HEK293T (cell line): ENCODE results near the gene NRXN2.
"Not testable (repeated sequence)": the region's sequence is repeated elsewhere in the genome, so short reads cannot be mapped to it uniquely, and the experiment has no call there.

Experiments
- CTCF ChIA-PET: fragments of 350-600 bp; formaldehyde crosslinking; extraction: SDS; loops from one replicate; lab custom pipeline; 2021; ENCODE audit warnings: antibody characterized with exemption, inconsistent platforms; lab: Yijun Ruan, JAX
- POLR2A ChIA-PET: fragments of 350-600 bp; formaldehyde crosslinking; extraction: SDS; loops from one replicate; lab custom pipeline; 2020; ENCODE audit warnings: antibody characterized with exemption, inconsistent platforms; lab: Yijun Ruan, JAX
- DNase-seq: peaks from one replicate; pipeline ENCODE4 v3.0.0; 2012; ENCODE audit warnings: mixed read lengths; ENCODE audit errors: extremely low spot score
- ARNT ChIP-seq: fragments of 450-650 bp; IDR thresholded peaks from 2 replicates; pipeline ENCODE4 v1.6.1; 2017; ENCODE audit warnings: mild to moderate bottlenecking
- BHLHE40 ChIP-seq: fragments of 450-650 bp; IDR thresholded peaks from 2 replicates; pipeline ENCODE4 v1.6.1; 2016; ENCODE audit warnings: mild to moderate bottlenecking, moderate library complexity, borderline replicate concordance
- CTBP1 ChIP-seq: fragments of 450-650 bp; IDR thresholded peaks from 2 replicates; pipeline ENCODE4 v1.6.1; 2016; ENCODE audit warnings: borderline replicate concordance
- ELF4 ChIP-seq: fragments of 450-650 bp; IDR thresholded peaks from 2 replicates; pipeline ENCODE4 v1.6.1; 2017; ENCODE audit warnings: antibody characterized with exemption
- FOXA1 ChIP-seq: fragments of 450-650 bp; IDR thresholded peaks from 2 replicates; pipeline ENCODE4 v1.6.1; 2016; ENCODE audit warnings: mild to moderate bottlenecking
- FOXK2 ChIP-seq: fragments of 450-650 bp; IDR thresholded peaks from 2 replicates; pipeline ENCODE4 v1.6.1; 2016; ENCODE audit warnings: mild to moderate bottlenecking
- FOXM1 ChIP-seq: fragments of 450-650 bp; IDR thresholded peaks from 2 replicates; pipeline ENCODE4 v1.6.1; 2017; ENCODE audit warnings: mild to moderate bottlenecking, borderline replicate concordance
- HDGF ChIP-seq: fragments of 450-650 bp; IDR thresholded peaks from 2 replicates; pipeline ENCODE4 v1.6.1; 2017; ENCODE audit warnings: antibody characterized with exemption, borderline replicate concordance
- L3MBTL2 ChIP-seq: fragments of 450-650 bp; conservative IDR thresholded peaks from 2 replicates; pipeline ENCODE4 v1.6.1; 2016; ENCODE audit warnings: mild to moderate bottlenecking
- LEF1 ChIP-seq: fragments of 450-650 bp; IDR thresholded peaks from 2 replicates; pipeline ENCODE4 v1.6.1; 2017; ENCODE audit warnings: mild to moderate bottlenecking, borderline replicate concordance
- NFRKB ChIP-seq: fragments of 450-650 bp; IDR thresholded peaks from 2 replicates; pipeline ENCODE4 v1.6.1; 2016; ENCODE audit warnings: mild to moderate bottlenecking, moderate library complexity
- PKNOX1 ChIP-seq: fragments of 450-650 bp; IDR thresholded peaks from 2 replicates; pipeline ENCODE4 v1.6.1; 2016
- SP1 ChIP-seq: fragments of 450-650 bp; IDR thresholded peaks from 2 replicates; pipeline ENCODE4 v1.6.1; 2017
- SUZ12 ChIP-seq: fragments of 450-650 bp; IDR thresholded peaks from 2 replicates; pipeline ENCODE4 v1.6.1; 2016; ENCODE audit warnings: mild to moderate bottlenecking
- TARDBP ChIP-seq: fragments of 450-650 bp; IDR thresholded peaks from 2 replicates; pipeline ENCODE4 v1.6.1; 2016
- ZNF384 ChIP-seq: fragments of 450-650 bp; IDR thresholded peaks from 2 replicates; pipeline ENCODE4 v1.6.1; 2016

NRXN2 gene

DNA sequence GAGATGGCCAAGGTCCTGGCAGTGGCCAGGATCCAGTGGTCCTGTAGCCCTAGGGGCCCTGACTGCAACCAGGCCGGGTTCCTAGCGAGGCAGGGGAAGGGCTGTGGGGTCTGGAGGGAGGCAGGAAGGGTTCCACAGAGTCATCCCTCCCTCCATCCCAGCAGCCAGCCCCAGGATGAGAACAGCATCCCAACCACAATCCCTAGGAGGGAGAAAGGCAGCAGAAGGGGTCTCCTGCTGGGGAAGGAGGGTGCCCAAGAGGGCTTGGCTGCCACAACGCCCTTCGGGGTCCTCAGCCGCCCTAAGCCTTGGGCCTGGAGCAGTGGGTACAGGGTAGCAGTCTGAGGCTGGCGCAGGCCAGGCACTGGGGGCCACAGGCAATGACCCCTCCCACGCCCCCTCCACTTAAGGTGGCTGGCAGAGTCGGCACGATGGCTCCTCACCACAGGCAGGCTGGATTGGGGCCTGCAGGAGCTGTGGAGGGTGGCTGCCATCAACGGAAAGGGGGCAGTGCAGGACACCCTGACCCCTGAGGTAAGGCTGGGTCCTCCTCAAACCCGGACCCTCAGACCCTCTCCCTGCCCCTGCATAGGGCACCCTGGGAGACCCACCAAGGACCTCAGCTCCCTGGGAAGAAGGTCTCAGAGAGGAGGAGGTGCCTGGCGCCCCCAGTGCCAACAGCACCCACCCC lies 124.7 kb downstream of the NRXN2 start:
- ChIA-PET POLR2A (no interaction called here), CTCF (no interaction called here)
- no peak for DNase-seq
- no peak for TF ChIP-seq FOXM1
- TF ChIP-seq NFRKB, result no peak
- no peak for TF ChIP-seq BHLHE40
- TF ChIP-seq ELF4, result no peak

DNA sequence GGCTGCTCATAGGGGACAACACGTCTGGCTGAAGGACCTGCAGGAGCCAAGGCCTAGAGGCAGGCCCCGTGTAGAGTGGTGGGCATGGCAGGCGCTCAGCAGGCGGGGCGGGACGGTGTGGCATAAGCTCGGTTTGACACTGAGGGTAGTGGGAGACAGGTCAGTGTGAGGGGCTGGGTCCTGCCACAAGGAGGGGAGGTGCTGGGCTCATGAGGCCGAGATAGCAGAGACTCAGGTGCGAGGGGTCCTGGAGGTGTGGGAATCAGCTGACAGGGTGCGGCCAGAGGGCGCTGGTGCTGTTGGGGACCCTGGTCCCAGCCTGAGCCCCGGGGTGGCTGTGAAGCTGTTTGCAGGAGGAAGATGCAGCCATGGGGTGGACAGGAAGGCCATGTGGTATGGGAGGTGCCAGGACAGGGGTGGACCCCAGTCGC lies 125.3 kb downstream of the NRXN2 start:
- TF ChIP-seq NFRKB, result no peak
- TF ChIP-seq ZNF384, result no peak
- no peak for TF ChIP-seq FOXA1
- TF ChIP-seq PKNOX1, result no peak
- no peak for TF ChIP-seq HDGF
- TF ChIP-seq L3MBTL2, result no peak
- TF ChIP-seq TARDBP, result no peak
- no peak for TF ChIP-seq BHLHE40
- TF ChIP-seq SP1, result no peak
- no peak for TF ChIP-seq SUZ12
- TF ChIP-seq LEF1, result no peak
- POLR2A ChIA-PET, result no interaction called here
- CTCF ChIA-PET, result no interaction called here
- DNase-seq, result no peak

- CTCF ChIA-PET, DNase-seq, POLR2A ChIA-PET: not testable (repeated sequence)
These were observed 127.1 kb downstream of the NRXN2 start for GRCh38 chr11:64595922-64596321.

DNA sequence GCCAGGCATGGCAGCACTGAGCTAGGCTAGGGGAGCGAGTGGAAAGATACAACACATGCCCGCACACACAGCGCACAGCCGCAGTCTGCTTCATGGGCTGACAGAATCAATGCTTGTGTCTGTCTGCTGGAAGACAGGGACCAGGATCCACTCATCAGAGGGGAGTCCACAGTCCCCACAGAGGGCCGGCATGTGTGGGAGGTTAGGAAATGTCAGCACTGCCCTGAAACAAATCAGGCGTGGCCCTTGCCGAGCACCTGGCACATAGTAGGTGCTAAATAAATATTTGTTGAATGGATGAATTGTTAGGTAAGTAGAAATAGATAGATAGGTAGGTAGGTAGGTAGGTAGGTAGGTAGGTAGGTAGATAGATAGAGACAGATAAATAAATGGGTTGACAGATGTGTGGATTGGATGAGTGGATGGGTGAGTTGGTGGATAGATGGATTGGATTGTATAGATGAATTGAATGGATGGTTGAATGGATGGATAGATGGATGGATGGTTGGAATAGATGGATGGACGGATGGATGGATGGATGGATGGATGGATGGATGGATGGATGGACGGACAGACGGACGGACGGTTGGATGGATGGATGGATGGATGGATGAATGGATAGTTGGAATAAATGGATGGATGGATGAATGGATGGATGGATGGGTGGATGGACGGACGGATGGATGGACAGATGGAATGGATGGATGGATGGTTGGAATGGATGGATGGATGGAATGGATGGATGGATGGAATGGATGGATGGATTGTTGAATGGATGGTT lies 128.6 kb downstream of the NRXN2 start:
- CTCF ChIA-PET, result no interaction called here
- TF ChIP-seq SUZ12 (no peak), FOXA1 (no peak), ELF4 (no peak), L3MBTL2 (no peak), BHLHE40 (no peak), ZNF384 (no peak), TARDBP (no peak), SP1 (no peak), FOXM1 (no peak), ARNT (no peak), HDGF (no peak), NFRKB (no peak), CTBP1 (no peak), FOXK2 (no peak), PKNOX1 (no peak), LEF1 (no peak)
- DNase-seq, result no peak
- POLR2A ChIA-PET, result no interaction called here

GRCh38 chr11:64593156-64594105 lies 129.6 kb downstream of the NRXN2 start:
- POLR2A ChIA-PET, result no interaction called here
- CTCF ChIA-PET, result no interaction called here
- DNase-seq, result no peak
- no peak for TF ChIP-seq FOXK2
- no peak for TF ChIP-seq SUZ12
- TF ChIP-seq TARDBP, result no peak
- no peak for TF ChIP-seq HDGF
- TF ChIP-seq FOXA1, result no peak
- no peak for TF ChIP-seq PKNOX1
- no peak for TF ChIP-seq NFRKB
- no peak for TF ChIP-seq FOXM1
- TF ChIP-seq L3MBTL2, result no peak
- TF ChIP-seq CTBP1, result no peak
- no peak for TF ChIP-seq SP1
- no peak for TF ChIP-seq LEF1
- TF ChIP-seq ZNF384, result no peak
- TF ChIP-seq BHLHE40, result no peak

DNA sequence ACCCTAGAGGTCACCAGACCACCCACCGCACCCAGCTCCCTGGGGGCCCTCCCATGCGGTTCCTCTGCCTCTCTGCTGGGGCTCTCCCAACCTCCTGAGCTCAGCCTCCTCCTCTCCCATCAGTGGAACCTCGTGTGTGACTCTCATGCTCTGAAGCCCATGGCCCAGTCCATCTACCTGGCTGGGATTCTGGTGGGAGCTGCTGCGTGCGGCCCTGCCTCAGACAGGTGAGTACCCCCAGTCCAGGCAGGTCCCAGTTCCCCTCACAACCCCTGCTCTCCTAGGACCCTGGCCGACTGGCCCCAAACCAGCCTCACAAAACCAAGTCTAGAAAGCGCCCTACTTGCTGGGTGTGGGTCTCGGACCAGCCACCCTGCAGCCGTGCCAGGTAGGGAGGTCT lies 130.3 kb downstream of the NRXN2 start:
- no peak for TF ChIP-seq SUZ12
- TF ChIP-seq ARNT, result no peak
- no peak for TF ChIP-seq CTBP1
- CTCF ChIA-PET, result no interaction called here
- no peak for DNase-seq
- POLR2A ChIA-PET, result no interaction called here
